ENCODE measurements around the gene FBXO11.
"Not testable (repeated sequence)": the region's sequence is repeated elsewhere in the genome, so short reads cannot be mapped to it uniquely, and the experiment has no call there.

FBXO11 gene

DNA sequence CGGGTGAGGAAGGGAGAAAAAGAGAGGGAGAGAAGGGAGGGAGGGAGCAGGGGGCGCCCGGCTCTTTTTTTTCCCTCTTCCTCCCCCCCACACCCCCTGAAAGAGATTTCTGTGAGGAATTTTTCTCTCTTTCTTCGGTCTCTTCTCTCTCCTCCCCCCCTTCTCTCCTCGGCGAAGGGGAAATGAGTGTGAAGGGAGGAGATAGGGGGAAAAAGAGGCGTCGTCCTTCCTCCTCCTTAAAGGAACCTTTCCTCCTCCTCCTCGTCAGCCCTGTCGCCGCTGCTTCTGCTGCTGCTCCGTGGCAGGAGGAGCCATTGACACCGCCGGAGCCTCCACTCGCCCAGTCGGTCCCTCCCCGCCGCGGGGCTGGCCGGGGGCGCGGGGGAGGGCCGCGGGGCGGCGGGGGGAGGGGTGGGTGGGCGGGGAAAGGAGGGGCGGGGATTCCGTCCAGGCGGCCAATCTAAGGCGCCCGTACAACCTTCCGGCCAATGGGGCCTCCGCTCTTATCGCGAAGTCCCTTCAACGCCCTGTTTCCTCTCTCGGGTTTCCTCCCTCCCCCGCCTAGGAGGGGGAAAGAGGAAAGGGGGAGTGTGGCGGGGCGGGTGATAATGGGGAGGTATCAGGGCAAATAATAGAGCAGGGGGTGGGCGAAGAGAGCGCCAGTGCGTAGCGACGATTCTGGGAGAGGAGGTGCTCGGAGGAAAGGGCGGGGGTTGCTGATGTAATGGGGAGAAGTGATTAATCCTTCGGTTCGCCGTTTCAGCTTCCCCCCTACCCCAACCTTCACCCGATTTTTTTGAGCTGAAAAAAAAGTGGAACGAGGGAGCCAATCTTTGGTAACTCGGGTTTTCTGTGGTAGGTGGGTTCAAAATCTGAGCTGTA, at the start of gene FBXO11:
FBXO11 (minus strand) TSS at position 342 of the 882 bp plus-strand sequence. CDS start 778 bp downstream, outside the sequence.
- peak; percentile 96 for DNase-seq

DNA sequence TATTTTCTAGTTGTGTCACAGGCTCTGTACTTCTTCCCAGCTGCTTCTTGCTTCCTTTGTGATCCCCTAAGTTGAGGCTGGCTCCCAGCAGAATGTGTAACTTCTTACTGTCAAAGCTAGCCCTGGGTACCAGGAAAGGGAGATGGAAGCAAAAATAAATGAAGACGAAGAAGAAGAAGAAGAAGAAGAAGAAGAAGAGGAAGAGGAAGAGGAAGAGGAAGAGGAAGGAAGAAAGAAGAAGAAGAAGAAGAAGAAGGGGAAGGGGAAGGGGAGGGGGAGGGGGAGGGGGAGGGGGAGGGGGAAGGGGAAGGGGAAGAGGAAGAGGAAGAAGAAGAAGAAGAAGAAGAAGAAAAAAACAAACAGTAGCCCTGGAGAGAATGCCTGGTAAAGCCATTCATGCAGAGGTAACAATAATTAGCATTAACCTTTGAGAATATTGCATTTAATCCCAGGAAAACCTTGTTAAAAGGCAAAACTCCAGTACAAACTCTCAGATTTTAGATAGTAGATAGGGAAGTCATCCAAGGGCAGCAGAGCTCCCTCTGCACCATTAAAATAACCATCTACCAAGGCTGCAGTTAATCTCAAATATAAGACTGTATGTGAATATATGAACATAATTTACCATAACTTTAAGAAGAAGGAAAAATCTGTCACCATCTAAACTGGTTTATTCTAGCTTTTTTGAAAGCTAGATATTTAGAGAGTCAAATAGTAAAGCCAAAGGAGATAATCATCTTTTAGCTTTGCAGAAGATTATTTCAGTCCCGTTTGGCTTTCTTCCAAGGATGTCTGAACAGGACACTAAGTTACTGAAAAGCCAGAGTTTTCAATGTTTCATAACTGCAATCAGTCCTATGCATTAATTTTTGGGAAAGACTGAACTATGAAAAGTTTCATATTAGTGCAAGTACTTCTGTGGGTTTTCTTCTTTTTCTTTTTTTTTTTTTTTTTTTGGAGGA, 44.3 kb upstream of the FBXO11 start:
- DNase-seq, result no peak

DNA sequence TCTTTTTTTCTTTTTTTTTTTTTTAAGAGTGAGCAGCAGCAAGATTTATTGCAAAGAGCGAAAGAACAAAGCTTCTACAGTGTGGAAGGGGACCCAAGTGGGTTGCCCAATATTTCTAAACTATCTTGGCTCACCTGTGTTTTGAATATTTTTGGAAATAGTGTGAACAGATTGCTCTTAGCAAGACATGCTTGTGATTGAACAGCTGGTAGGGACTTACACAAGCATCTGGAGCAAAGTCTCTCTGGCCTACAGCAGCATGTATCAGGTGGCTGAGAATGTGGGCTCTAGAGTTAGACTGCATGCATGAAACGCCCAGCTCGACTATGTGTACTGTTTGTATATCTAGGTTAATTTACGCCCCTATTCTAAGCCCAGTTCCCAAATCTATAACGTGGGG, 40.3 kb upstream of the FBXO11 start:
- no peak for DNase-seq

- DNase-seq, result no peak
Observed at GRCh38 chr2:47945046-47945781, 38.9 kb upstream of the FBXO11 start.

DNA sequence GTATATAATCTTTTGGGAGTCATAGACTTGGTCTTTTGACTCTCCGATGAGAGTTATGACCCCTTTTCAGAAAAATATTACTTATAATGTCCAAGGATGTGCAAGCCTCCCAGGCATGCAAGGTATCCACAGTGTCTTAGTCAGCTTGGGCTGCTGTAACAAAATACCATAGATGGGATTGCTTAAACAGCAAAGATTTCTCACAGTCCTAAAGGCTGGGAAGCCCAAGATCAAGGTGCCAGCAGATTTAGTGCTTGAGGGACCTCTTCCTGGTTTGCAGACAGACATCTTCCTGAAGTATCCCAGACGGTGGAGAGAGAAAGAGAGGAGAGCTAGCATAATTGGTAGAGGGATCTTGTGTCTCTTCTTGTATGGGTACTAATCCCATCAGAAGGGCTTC, 35.6 kb upstream of the FBXO11 start:
- no peak for DNase-seq

DNA sequence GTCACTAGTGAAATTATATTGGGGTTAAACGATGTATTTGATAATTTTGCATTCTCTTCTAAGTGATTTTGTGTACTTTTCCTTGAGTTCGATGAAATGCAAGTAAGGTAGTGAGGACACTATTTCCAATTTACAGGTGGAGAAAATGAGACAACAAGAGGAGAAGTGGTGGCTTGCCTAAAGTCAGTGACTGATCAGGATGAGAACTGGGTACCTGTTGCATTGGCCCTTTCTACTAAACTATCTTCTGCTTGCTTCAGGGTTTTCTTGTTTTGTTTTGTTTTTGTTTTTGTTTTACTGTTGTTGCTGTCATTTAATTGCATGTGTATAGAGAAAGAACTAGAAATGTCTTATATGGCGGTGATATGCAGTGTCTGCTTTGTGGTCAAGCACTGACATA, 31.4 kb upstream of the FBXO11 start:
- DNase-seq, result no peak

DNA sequence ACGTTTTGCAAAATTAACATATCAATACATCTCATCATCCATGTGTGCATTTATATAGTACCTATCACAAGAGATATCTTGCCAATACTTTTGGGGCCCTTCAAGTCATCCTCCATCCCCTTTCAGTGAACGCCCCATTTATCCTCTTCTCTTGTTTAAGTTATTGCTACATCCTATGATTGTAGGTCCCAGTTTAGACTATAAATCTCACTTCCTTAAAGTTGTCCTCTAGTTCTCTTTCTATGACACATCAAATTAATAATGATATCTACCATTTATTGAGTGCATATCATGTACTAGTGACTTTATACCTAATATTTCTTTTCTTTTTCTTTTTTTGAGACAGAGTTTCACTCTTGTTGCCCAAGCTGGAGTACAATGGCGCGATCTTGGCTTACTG, 28.8 kb upstream of the FBXO11 start:
- DNase-seq, result no peak

GRCh38 chr2:47918043-47918442, 11.7 kb upstream of the FBXO11 start:
- DNase-seq, result no peak

GRCh38 chr2:47917276-47917961, 11.1 kb upstream of the FBXO11 start:
- no peak for DNase-seq

DNA sequence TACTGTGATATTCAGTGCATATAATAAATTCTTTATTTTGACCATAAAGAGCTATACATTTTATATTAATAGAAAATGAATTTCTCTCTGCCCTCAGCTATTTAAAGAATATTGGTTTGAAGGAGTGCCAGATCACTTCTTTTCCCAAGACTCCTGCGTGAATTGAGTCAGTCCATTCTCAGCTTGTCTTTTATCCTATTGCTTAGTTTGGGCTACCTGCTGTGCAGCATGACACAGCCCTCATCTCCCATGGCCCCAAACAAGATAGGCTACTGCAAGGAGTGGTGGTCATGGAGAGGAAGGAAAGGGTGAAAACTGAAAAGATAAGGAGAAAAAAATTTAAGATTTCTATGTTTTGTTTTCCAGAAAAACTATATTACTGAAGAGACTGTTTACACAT, 10.1 kb upstream of the FBXO11 start:
- DNase-seq, result no peak

DNA sequence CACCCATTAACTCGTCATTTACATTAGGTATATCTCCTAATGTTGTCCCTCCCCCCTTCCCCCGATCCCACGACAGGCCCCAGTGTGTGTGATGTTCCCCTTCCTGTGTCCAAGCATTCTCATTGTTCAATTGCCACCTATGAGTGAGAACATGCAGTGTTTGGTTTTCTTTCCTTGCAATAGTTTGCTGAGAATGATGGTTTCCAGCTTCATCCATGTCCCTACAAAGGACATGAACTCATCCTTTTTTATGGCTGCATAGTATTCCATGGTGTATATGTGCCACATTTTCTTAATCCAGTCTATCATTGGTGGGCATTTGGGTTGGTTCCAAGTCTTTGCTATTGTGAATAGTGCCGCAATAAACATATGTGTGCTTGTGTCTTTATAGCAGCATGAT, 4.4 kb upstream of the FBXO11 start:
- DNase-seq, result not testable (repeated sequence)

DNA sequence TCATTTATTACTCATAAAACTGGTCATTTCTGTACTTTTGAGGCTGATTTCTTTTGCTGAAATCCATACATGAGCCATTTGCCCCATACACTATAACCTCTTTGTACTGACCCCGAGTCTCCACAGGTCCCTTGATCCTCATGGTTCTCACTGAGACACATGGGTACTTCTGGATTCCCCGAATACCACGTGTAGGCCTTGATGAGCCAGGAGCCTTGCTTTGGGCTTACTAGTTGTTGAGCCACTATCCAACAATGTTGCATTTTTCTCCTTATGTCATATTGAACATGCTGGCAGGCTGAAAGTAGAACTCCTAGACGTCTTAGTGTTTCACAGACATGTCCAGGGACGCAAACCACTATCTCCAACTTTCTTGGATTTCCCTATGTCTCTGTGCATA, 2.4 kb upstream of the FBXO11 start:
- no peak for DNase-seq

GRCh38 chr2:47907039-47907781, 912 bp upstream of the FBXO11 start:
- peak; percentile 88 for DNase-seq

DNA sequence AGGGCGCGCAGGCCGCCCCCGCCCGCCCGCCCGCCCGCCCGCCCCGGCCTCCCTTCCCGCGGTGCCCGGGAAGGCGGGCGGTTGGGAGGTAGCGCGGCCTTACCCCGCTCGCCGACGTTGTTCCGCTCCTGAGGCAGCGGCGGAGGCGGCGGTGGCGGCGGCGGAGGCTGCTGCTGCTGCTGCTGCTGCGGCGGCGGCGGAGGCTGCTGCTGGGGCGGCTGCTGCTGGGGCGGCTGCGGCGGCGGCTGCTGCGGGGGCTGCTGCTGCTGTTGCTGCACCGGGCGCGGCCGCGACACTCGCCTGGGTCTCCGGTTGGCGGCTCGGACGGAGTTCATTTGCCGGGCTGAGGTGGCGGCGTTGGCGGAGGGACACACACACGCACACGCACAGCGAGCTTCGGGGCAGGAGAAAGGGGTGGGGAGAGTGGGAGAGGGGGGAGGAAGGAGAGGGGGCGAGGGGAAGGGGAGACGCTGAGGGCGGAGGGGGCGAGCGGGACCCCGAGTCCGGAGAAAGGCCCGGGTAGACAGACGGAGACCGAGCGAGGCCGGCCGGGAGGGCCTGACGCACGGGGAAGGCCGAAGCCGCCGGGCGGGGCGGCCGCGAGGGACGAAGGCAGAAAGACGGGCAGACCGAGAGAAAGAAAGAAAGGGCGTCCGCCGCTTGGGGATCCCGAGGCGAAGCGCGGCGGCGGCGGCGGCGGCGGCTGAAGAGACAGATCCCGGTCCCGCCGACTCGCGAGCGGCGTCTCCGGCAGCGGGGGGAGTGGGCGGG, 727 bp downstream of the FBXO11 start:
- DNase-seq, result peak; percentile 47

- DNase-seq, result no peak
Observed at GRCh38 chr2:47903781-47904490, 2.4 kb downstream of the FBXO11 start.

DNA sequence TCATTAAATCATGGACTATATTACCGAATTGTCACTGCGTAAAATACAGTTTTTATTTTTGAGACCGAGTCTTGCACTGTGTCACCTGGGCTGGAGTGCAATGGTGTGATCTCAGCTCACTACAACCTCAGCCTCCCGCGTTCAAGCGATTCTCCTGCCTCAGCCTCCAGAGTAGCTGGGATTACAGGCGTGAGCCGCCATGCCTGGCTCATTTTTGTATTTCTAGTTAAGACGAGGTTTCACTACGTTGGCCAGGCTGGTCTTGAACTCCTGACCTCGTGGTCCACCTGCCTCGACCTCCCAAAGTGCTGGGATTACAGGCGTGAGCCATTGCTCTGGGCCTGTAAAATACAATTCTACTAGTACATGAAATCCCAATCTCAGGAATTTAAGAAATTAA, 4.4 kb downstream of the FBXO11 start:
- DNase-seq, result not testable (repeated sequence)

DNA sequence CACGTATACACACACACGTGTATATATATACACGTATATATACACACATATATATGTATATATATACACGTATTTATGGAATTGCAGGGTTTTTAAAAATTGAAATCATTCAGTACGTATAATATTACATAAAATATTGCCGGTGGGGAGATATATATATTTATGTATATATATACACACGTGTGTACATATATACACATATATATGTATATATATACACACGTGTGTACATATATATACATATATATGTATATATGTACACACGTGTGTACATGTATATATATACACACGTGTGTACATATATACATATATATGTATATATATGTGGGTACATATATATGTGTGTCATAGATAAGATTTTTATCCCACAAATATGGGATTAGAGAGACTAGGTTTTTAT, 5.4 kb downstream of the FBXO11 start:
- DNase-seq, result no peak

- no peak for DNase-seq
Observed at GRCh38 chr2:47899915-47900816, 6.1 kb downstream of the FBXO11 start.

Data from NCI-H510A (cell line).